Activated CD8-positive, alpha-beta memory T cell treated with anti-CD3 and anti-CD28 coated beads for 1 hour (primary cell): ENCODE measurements around the gene RPAP2.
"Not testable (repeated sequence)": the region's sequence is repeated elsewhere in the genome, so short reads cannot be mapped to it uniquely, and the experiment has no call there.

Experiments used
- DNase-seq, 2 donors: peaks; one replicate each; pipeline ENCODE4 v3.0.0-alpha.2; 2020; ENCODE audit warnings: low read depth in 1 of 2; ENCODE audit errors: extremely low read depth in 1 of 2

The RPAP2 gene

GRCh38 chr1:92323473-92324453 is 24.9 kb downstream of the RPAP2 start:
- DNase-seq = no peak

DNA sequence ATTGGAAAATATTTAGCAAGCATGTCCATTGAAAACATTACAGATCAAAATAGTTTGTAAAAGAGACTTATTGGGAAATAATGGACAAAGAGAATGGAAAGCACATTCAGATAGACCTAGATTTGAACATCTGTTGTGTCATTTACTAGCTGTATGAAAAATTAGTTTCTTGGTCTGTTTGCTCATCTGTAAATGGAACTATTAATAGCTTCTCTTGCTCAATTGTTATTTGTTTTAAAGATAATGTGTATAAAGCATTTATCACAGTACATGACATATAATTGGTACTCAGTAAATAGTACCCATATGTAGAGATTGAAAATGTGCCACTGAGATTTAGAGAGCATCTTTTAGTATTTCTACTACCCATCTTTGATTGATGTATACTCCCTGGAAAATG is 25.9 kb downstream of the RPAP2 start:
- no peak for DNase-seq

DNA sequence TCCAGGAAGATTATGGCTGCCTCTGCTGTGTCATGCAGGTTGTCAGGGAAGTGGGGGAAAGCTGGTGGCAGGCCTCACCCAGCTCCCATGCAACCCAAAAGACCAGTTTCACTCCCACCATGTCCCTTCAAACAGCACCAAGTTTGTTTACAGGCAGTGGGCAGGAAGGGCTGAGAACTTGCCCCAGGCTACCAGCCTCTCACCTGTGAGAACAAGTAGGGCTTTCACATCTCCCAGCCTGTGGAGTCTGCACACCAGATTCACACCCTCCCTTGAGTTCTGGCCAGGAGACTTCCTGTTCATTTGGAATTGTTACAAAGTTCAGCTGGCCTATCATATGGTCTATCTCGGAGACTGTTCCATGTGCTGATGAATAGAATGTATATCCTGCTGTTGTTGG is 27.8 kb downstream of the RPAP2 start:
- DNase-seq = no peak

DNA sequence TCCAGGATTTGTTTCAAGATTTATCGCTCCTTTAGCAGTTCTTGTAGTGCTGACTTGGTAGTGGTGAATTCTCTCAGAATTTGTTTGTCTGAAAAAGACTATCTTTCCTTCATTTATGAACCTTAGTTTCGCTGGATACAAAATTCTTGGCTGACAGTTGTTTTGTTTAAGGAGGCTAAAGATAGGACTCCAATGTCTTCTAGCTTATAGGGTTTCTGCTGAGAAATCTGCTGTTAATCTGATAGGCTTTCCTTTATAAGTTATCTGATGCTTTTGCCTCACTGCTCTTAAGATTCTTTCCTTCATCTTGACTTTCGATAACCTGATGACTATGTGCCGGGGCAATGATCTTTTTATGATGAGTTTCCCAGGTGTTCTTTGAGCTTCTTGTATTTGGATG is 28.9 kb downstream of the RPAP2 start:
- DNase-seq = no peak

- no peak for DNase-seq
Observed at GRCh38 chr1:92329347-92330129, 30.7 kb downstream of the RPAP2 start.

DNA sequence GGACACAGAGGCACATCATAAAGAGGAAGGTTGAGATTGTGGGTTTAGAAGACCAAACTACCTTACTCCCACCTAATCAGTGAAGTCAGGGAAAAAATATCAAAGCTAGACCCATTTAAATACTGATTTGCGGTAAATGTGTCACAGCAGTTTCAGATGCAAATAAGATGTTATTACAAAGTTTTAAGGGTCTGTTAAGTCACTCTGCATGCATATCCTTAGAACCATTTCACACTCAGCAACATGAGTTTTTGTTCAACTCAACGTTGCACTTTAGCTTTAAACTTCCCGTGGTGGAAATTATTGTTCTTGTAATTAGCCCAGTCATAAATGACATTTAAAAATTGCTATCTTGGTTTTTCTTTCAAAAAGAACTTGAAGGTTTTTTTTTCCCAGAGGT is 34.8 kb downstream of the RPAP2 start:
- no peak for DNase-seq

GRCh38 chr1:92340154-92340553 is 41.3 kb downstream of the RPAP2 start:
- no peak for DNase-seq

- DNase-seq = no peak
Observed at GRCh38 chr1:92342401-92342800, 43.5 kb downstream of the RPAP2 start.

GRCh38 chr1:92343061-92343460 is 44.2 kb downstream of the RPAP2 start:
- no peak for DNase-seq

GRCh38 chr1:92346866-92347640 is 48.2 kb downstream of the RPAP2 start:
- no peak for DNase-seq

GRCh38 chr1:92352856-92353255 is 54.0 kb downstream of the RPAP2 start:
- no peak for DNase-seq

DNA sequence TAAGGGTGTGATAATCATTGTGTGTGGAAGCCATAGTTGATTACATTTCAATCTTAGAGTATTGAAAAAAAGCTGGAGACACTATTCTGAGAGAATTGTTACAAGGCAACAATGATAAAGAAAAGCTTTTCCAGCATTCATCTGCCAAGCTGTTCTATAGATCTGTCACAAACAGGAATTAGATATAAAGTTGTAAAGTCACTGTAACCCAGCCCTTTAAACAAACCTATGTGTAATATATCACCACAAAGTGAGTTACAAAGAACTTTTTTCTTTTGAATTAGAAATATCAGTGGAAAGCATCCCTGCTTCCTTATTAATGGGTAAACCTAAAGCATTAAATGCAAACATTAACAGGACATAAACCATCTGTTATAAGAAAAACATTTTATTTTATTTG is 55.4 kb downstream of the RPAP2 start:
- no peak for DNase-seq

DNA sequence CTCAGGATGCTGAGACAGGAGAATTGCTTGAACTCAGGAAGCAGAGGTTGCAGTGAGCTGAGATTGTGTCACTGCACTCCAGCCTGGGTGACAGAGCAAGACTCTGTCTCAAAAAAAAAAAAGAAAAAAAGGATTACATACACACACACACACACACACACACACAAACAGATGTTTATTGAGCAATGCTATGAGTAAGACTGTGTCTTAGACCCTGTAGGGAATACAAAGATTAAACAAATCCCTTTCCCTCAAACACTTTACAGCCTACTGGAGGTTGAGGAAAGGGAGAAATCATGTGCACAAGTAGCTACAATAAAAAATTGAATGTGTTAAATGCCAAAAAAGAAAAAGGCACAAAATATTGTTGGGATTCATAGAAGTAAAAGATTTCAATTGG is 58.1 kb downstream of the RPAP2 start:
- DNase-seq = no peak

- DNase-seq = not testable (repeated sequence)
Observed at GRCh38 chr1:92359382-92359781, 60.5 kb downstream of the RPAP2 start.

DNA sequence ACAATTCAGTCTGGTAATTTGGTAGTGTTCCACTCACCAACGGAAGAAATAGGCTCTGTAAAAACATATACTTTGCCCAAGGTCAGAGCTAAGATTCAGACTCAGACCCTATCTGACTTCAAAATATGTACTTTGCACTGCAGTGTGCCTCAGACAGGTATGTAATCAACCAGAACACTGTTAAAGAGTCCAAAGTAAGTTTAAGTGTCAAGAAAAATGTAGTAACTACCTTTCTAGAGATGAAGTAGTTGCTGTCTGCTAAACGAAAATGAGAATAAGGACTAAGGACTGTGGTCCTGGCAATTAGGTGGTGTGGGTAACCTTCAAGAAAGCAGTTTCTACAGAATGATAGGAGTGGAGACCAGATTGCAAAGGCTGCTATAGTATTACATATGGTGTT is 61.1 kb downstream of the RPAP2 start:
- DNase-seq = no peak

DNA sequence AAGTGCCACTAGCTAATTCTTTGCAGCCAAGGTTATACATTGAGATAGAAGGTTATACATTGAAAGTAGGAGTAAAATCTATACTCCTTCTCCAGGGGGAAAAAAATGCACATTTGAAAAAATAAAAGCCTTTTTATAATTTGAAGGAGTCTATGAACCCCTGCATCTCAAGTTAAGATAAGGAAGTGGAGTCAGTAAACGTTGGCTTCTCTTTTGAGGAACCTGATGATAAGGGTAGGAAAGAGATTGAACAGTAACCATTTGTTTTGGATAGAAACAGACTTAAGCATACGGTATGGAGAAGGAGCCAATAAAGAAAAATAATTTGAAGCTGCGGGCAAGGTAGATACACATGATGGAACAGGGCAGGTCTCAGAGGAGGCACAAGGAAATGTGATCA is 64.1 kb downstream of the RPAP2 start:
- DNase-seq = no peak

GRCh38 chr1:92363401-92363800 is 64.5 kb downstream of the RPAP2 start:
- DNase-seq = no peak

DNA sequence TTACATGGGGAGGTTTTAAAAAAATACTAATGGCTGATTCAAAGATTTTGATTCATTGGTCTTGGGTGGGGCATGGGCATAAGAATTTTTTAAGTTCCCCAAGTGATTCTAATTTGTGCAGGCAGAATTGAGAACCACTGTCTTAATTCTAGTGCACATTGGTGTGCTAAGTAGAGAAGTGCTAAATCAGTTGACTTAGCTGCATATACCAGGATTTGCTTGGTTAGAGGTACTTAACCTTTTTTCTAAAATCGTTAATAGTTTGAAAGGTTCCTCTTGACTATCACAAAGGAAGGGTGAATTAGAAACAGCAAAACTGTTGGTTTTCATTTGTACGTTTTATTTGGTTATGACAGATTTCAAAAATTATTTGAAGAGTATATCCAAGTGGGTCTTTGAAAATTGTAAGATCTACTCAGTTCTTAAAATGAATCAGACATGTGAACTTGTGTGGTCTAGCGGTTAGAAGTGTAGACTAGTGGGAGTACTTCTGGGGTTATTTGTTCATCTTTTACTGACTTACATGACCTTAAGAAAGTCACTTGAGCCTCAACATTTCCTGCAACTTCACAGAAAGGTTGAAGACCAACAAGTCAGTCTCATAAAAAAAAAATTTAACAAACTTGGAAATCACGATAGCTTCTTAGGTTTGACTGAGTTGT is 66.7 kb downstream of the RPAP2 start:
- DNase-seq = no peak

- no peak for DNase-seq
Observed at GRCh38 chr1:92366040-92366395, 67.2 kb downstream of the RPAP2 start.

- no peak for DNase-seq
Observed at GRCh38 chr1:92367496-92367895, 68.6 kb downstream of the RPAP2 start.

DNA sequence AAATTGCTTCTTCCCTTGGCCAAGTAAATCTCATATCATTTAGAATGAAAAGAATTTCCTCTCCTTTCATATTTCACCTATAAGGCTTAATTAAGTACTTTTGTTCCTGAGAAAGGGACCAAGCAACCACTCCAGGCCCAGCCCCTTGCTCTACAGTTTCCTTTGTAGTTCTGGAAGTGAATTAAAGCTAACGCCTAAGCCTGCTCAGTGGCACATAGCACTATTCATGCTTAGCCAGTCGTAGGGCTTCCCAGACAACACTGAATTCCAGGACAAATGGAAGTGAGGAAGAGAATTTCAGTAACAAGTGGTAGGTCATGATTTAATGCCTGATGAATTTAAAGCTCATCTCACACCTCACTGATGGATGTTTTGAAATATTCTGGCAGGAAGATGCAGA is 73.3 kb downstream of the RPAP2 start:
- DNase-seq = no peak
